A673 (cell line): Measurements from ENCODE around the gene ZMYM1. TPM values are rescaled to one million over a fixed set of nuclear protein-coding genes. Genes with fewer than 3 reads are reported as not detected.

ENCODE experiments used
- Bru-seq: library from RNA; stranded (reverse); fragments of 400-500 nt; gene quantifications from one replicate; lab custom pipeline; 2021; lab: Mats Ljungman, UMichigan
- BruChase-seq, 2 experiments: library from RNA; stranded (reverse); fragments of 400-500 nt; gene quantifications; one replicate each; lab custom pipeline; 2021; lab: Mats Ljungman, UMichigan
- BruUV-seq: library from RNA; stranded (reverse); fragments of 400-500 nt; replicated peaks from 2 replicates; lab custom pipeline; 2021; lab: Mats Ljungman, UMichigan
- CTCF ChIA-PET: fragments of 300-600 bp; sonication (Branson Sonifier 250); formaldehyde crosslinking; loops from one replicate; lab custom pipeline; 2022; ENCODE audit warnings: antibody characterized with exemption; lab: Charles Lee
- POLR2A ChIA-PET: fragments of 300-600 bp; sonication (Branson Sonifier 250); formaldehyde crosslinking; loops from one replicate; lab custom pipeline; 2022; ENCODE audit warnings: antibody characterized with exemption; ENCODE audit not compliant: low non-redundant PET; lab: Charles Lee
- DNase-seq: peaks from one replicate; pipeline ENCODE4 v3.0.0-alpha.2; 2015; ENCODE audit warnings: low spot score
- H3K27ac ChIP-seq: fragments of 200-600 bp; sonication (generic); 2 replicates; pipeline ENCODE4 v1.5.1; 2016; ENCODE audit warnings: mixed run types, low read depth, mild to moderate bottlenecking, mixed read lengths, antibody characterized with exemption, low read length; ENCODE audit not compliant: poor library complexity, severe bottlenecking
- H3K27me3 ChIP-seq: fragments of 200-600 bp; sonication (generic); replicated peaks from 2 replicates; pipeline ENCODE4 v1.6.1; 2017; ENCODE audit warnings: mixed run types, low read depth, mild to moderate bottlenecking, mixed read lengths, antibody characterized with exemption, low read length; ENCODE audit not compliant: insufficient read depth, poor library complexity
- H3K36me3 ChIP-seq: fragments of 200-600 bp; sonication (generic); 2 replicates; pipeline ENCODE4 v1.6.1; 2016; ENCODE audit warnings: mixed run types, mild to moderate bottlenecking, mixed read lengths, antibody characterized with exemption, low read length; ENCODE audit not compliant: insufficient read depth, poor library complexity, severe bottlenecking
- H3K4me1 ChIP-seq: fragments of 200-600 bp; sonication (generic); 2 replicates; pipeline ENCODE4 v1.6.1; 2017; ENCODE audit warnings: mixed run types, mild to moderate bottlenecking, mixed read lengths, antibody characterized with exemption, low read length; ENCODE audit not compliant: insufficient read depth, poor library complexity, severe bottlenecking
- H3K4me3 ChIP-seq: fragments of 200-600 bp; sonication (generic); 2 replicates; pipeline ENCODE4 v1.5.1; 2016; ENCODE audit warnings: low read depth, mixed run types, mild to moderate bottlenecking, mixed read lengths, low read length; ENCODE audit not compliant: poor library complexity, severe bottlenecking
- H3K9me3 ChIP-seq: fragments of 200-600 bp; sonication (generic); 2 replicates; pipeline ENCODE4 v1.6.1; 2016; ENCODE audit warnings: mixed run types, low read depth, mild to moderate bottlenecking, mixed read lengths, antibody characterized with exemption, low read length; ENCODE audit not compliant: poor library complexity, severe bottlenecking
- CTCF ChIP-seq: fragments of 300-800, 200-600 bp; sonication (generic); conservative IDR thresholded peaks from 2 replicates; pipeline ENCODE4 v1.5.1; 2017; ENCODE audit warnings: low read depth, mild to moderate bottlenecking, antibody characterized with exemption, low read length, moderate library complexity, mixed read lengths
- EZH2 ChIP-seq: fragments of 200-600 bp; sonication (generic); IDR thresholded peaks from 2 replicates; pipeline ENCODE4 v1.6.1; 2017; ENCODE audit warnings: borderline replicate concordance, low read depth, mild to moderate bottlenecking, mixed read lengths, antibody characterized with exemption, low read length; ENCODE audit not compliant: poor library complexity, severe bottlenecking
- intact Hi-C: fragments of 100-400 bp; cut with micrococcal nuclease; formaldehyde crosslinking; loops from one replicate; pipeline ENCODE4 v1.10.0; 2022; ENCODE audit not compliant: unreplicated experiment
- long read RNA-seq: library from polyadenylated mRNA; stranded (forward); transcript quantifications from one replicate; pipeline ENCODE4 v2.0.0, GENCODE V29; 2022
- total RNA-seq: library from RNA; stranded (reverse); gene quantifications from 2 replicates; pipeline ENCODE4 v1.2.3, GENCODE V29; 2021

Gene ZMYM1
- total RNA-seq (32.2 and 36.1 TPM in 2 replicates), Bru-seq, nascent RNA (percentile 64 among the genes with signal in this experiment), BruChase-seq, experiment 1, labeled RNA remaining after a 2-hour chase (percentile 76 among the genes with signal in this experiment), BruChase-seq, experiment 2, labeled RNA remaining after a 6-hour chase (percentile 75 among the genes with signal in this experiment)
- long read RNA-seq, full-length matches to known transcripts, result 8 of 32 reads
- long read RNA-seq, partial matches to known transcripts, result 0 of 32 reads
- long read RNA-seq, other reads (novel, unspliced or antisense), result 24 of 32 reads

GRCh38 chr1:35079003-35079930 lies at the start of gene ZMYM1:
Gene ZMYM1 (plus strand): TSS chr1:35079385. CDS start chr1:35093988, 14,603 bp downstream.
- no peaks in the 10 kb centered on the region for H3K27me3 ChIP-seq
- DNase-seq, result peak; percentile 93
- TSS peak; percentile 73 for BruUV-seq
- H3K36me3 ChIP-seq, result no peaks in the 10 kb centered on the region
- TF ChIP-seq CTCF (no peak), EZH2 (no peak)
- peak within 1 kb of the TSS; percentile 72 for H3K27ac ChIP-seq
- peaks cover 14% of the 10 kb centered on the region for H3K4me1 ChIP-seq
- H3K4me3 ChIP-seq, result peak within 1 kb of the TSS; percentile 59
- intact Hi-C loops, result no loop called here
- H3K9me3 ChIP-seq, result no peaks in the 10 kb centered on the region
- POLR2A ChIA-PET, result interaction anchor here (0.5 kb wide), 1 partner anchor 36 kb away, joined by 8 read pairs; no protein-coding TSS in a partner anchor
- CTCF ChIA-PET, result no interaction called here

GRCh38 chr1:35029761-35030160 lies 49.4 kb upstream of the ZMYM1 start:
- Histone ChIP-seq H3K4me1 (peaks cover 6% of the 10 kb centered on the region), H3K27ac (no peak overlapping the region), H3K36me3 (no peaks in the 10 kb centered on the region), H3K27me3 (no peaks in the 10 kb centered on the region), H3K9me3 (peaks cover 14% of the 10 kb centered on the region), H3K4me3 (no peak overlapping the region)
- intact Hi-C loops, result loop anchor here (5.0 kb wide), 1 partner anchor 42 kb away; the partner anchor contains the start of gene TMEM35B
- ChIA-PET POLR2A (interaction anchor here (0.7 kb wide), 2 partner anchors 335 to 519 kb away, joined by 3 read pairs; no protein-coding TSS in a partner anchor), CTCF (no interaction called here)
- DNase-seq, result no peak
- BruUV-seq, result no TSS peak
- no peak for TF ChIP-seq EZH2

DNA sequence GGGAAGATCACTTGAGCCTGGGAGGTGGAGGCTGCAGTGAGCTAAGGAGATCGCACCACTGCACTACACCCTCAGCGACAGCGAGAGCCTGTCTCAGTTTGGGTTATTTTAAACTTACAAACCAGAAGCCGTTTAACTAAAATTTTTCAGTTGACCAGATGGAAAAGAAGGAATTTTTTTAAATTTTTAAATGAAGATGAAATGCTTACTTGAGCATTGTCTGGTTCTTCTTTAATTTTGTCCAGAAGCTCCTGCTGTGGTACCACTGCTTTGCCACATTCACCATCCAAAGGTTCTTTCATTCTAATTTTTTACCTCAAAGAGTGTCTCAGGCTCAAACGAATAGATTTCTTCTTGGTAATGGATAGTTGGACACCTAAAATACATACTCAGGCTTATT lies 48.8 kb upstream of the ZMYM1 start:
- no TSS peak for BruUV-seq
- H3K4me1 ChIP-seq, result peaks cover 6% of the 10 kb centered on the region
- peak overlapping the region; percentile 69 for H3K4me3 ChIP-seq
- no peak for TF ChIP-seq EZH2
- TF ChIP-seq CTCF, result no peak
- intact Hi-C loops, result loop anchor here (5.0 kb wide), 1 partner anchor 43 kb away; the partner anchor contains the start of gene TMEM35B
- ChIA-PET POLR2A (interaction anchor here (0.7 kb wide), 2 partner anchors 336 to 519 kb away, joined by 3 read pairs; no protein-coding TSS in a partner anchor), CTCF (no interaction called here)
- H3K27ac ChIP-seq, result peak overlapping the region; percentile 94
- H3K27me3 ChIP-seq, result no peaks in the 10 kb centered on the region
- H3K36me3 ChIP-seq, result no peaks in the 10 kb centered on the region
- no peak for DNase-seq
- peaks cover 14% of the 10 kb centered on the region for H3K9me3 ChIP-seq
